HepG2 (cell line): ENCODE results near the gene IFT52. TPM values are rescaled to one million over a fixed set of nuclear protein-coding genes. Genes with fewer than 3 reads are reported as not detected.

ENCODE experiments used
- ASH2L ChIP-seq: fragments of 300-600, 200-600 bp; sonication (generic); IDR thresholded peaks from 2 replicates; pipeline ENCODE4 v1.7.0; 2017; ENCODE audit warnings: low read depth, mild to moderate bottlenecking, moderate library complexity, mixed read lengths, low read length; ENCODE audit not compliant: insufficient read length
- CREB1 ChIP-seq, 2 experiments: fragments of 450-650 bp in 1 of 2; IDR thresholded peaks; 2 replicates each; pipeline ENCODE4 v1.6.1; 2016 to 2017; ENCODE audit warnings: control low read depth in 1 of 2, mild to moderate bottlenecking in 1 of 2, missing compliant biosample characterization in 1 of 2, missing genetic modification characterization in 1 of 2
- GFI1 ChIP-seq: sonication (generic); formaldehyde crosslinking; IDR thresholded peaks from 2 replicates; pipeline ENCODE4 v1.5.0; 2020; ENCODE audit warnings: missing genetic modification reagents, mild to moderate bottlenecking, borderline replicate concordance
- MYC ChIP-seq: sonication (generic); formaldehyde crosslinking; IDR thresholded peaks from 2 replicates; pipeline ENCODE4 v1.9.0; 2021; ENCODE audit warnings: missing genetic modification reagents, borderline replicate concordance
- NCOA2 ChIP-seq: sonication (generic); formaldehyde crosslinking; IDR thresholded peaks from 2 replicates; pipeline ENCODE4 v1.8.0; 2022; ENCODE audit warnings: inconsistent platforms
- PHF20 ChIP-seq: sonication (generic); formaldehyde crosslinking; IDR thresholded peaks from 2 replicates; pipeline ENCODE4 v1.5.0; 2020; ENCODE audit warnings: mild to moderate bottlenecking, missing genetic modification reagents
- SSRP1 ChIP-seq: IDR thresholded peaks from 2 replicates; pipeline ENCODE4 v1.6.1; 2016; ENCODE audit warnings: control low read depth
- ZNF235 ChIP-seq: sonication (generic); formaldehyde crosslinking; IDR thresholded peaks from 2 replicates; pipeline ENCODE4 v1.8.1; 2023; ENCODE audit warnings: mild to moderate bottlenecking, missing genetic modification reagents, borderline replicate concordance
- ZNF331 ChIP-seq: sonication (generic); formaldehyde crosslinking; IDR thresholded peaks from 2 replicates; pipeline ENCODE4 v1.4.0; 2020; ENCODE audit warnings: missing genetic modification reagents
- ZNF543 ChIP-seq: sonication (generic); formaldehyde crosslinking; IDR thresholded peaks from 2 replicates; pipeline ENCODE4 v1.4.0; 2020; ENCODE audit warnings: mild to moderate bottlenecking, missing genetic modification reagents
- polyA plus RNA-seq, 8 experiments: library from polyadenylated mRNA; depleted of rRNA in 3 of 8; stranded (reverse) in 7 of 8; unstranded in 1 of 8; fragments of >200 nt; fragmentation: Illumina TruSeq in 4 of 8; extraction: Trizol in 4 of 8; gene quantifications; 2 replicates each; pipeline versions ENCODE4 v1.2.1 to v1.2.3, GENCODE V29; 2011 to 2016; ENCODE audit warnings: low read depth in 4 of 8, missing spikeins in 1 of 8, mixed read lengths in 1 of 8; ENCODE audit not compliant: insufficient read depth in 1 of 8
- total RNA-seq, 5 experiments: library from RNA; depleted of rRNA; stranded (reverse); fragments of >200 nt; fragmentation: Illumina TruSeq; extraction: Trizol; gene quantifications; 2 replicates each; pipeline ENCODE4 v1.2.3, GENCODE V29; 2016; ENCODE audit warnings: low read depth in 1 of 5
- TF ChIP-seq, protein P1 (sequence below): sonication (generic); formaldehyde crosslinking; IDR thresholded peaks from 2 replicates; pipeline ENCODE4 v1.4.0; 2020; ENCODE audit warnings: missing genetic modification reagents; ENCODE audit errors: not compliant biosample characterization
- TF ChIP-seq, protein P2 (sequence below): sonication (generic); formaldehyde crosslinking; IDR thresholded peaks from 2 replicates; pipeline ENCODE4 v1.4.0; 2020; ENCODE audit warnings: missing genetic modification reagents, borderline replicate concordance
- TF ChIP-seq, protein P3 (sequence below): sonication (generic); formaldehyde crosslinking; IDR thresholded peaks from 2 replicates; pipeline ENCODE4 v1.4.0; 2020; ENCODE audit warnings: missing genetic modification reagents
- TF ChIP-seq, protein P4 (sequence below): sonication (generic); formaldehyde crosslinking; IDR thresholded peaks from 2 replicates; pipeline ENCODE4 v1.4.0; 2020; ENCODE audit warnings: missing genetic modification reagents
- TF ChIP-seq, protein P5 (sequence below): sonication (generic); formaldehyde crosslinking; conservative IDR thresholded peaks from 2 replicates; pipeline ENCODE4 v1.5.0; 2020; ENCODE audit warnings: missing genetic modification reagents
- TF ChIP-seq, protein P6 (sequence below): sonication (generic); formaldehyde crosslinking; IDR thresholded peaks from 2 replicates; pipeline ENCODE4 v1.4.0; 2020; ENCODE audit warnings: missing genetic modification reagents
- TF ChIP-seq, protein P7 (sequence below): sonication (generic); formaldehyde crosslinking; IDR thresholded peaks from 2 replicates; pipeline ENCODE4 v1.4.0; 2020; ENCODE audit warnings: missing genetic modification reagents, low read depth, mild to moderate bottlenecking, borderline replicate concordance

IFT52 gene
- total and polyA plus RNA-seq, 2 of the 13 experiments (the other 11 are each of a cell fraction or from before 2014, with no cell fraction given) = 48.0 to 64.0 TPM

DNA sequence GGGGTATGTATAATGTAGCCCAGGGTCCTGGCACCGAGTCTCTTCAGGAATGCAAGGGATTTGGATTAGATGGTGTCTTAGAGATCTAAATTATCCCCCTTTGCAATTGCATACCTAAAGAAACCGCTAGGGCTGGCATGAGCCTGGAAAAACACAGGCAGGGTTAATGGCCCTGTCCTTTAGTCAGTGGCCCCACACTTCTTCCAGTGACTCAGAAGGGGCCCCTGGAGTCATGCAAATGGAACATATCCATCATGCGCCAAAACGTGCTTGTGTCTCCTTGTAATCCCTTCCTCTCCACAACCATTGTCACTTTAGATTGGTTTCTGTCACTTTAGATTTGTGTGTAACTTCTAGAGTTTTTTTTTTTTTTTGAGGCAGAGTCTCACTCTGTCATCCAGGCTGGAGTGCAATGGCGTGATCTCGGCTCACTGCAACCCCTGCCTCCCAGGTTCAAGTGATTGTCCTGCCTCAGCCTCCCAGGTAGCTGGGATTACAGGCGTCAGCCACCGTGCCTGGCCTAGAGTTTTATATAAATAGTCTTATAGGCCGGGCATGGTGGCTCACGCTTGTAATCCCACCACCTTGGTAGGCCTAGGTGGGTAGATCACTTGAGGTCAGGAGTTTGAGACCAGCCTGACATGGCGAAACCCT lies 67.5 kb downstream of the IFT52 start (continued):
- TF ChIP-seq, protein P1, sequence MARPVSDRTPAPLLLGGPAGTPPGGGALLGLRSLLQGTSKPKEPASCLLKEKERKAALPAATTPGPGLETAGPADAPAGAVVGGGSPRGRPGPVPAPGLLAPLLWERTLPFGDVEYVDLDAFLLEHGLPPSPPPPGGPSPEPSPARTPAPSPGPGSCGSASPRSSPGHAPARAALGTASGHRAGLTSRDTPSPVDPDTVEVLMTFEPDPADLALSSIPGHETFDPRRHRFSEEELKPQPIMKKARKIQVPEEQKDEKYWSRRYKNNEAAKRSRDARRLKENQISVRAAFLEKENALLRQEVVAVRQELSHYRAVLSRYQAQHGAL (CRISPR knock-in tag) = peak; percentile 36
- TF ChIP-seq ZNF543 (CRISPR knock-in tag) (no peak), ZNF331 (CRISPR knock-in tag) (no peak), GFI1 (CRISPR knock-in tag) (no peak), SSRP1 (CRISPR knock-in tag) (no peak), PHF20 (CRISPR knock-in tag) (no peak), MYC (CRISPR knock-in tag) (peak; percentile 2; the same call in 1 of the 2 replicates), CREB1 (IDR thresholded peaks at IDR 0.05) (no peak), CREB1 (CRISPR knock-in tag; IDR thresholded peaks at IDR 0.05) (no peak), ZNF235 (CRISPR knock-in tag) (no peak), ASH2L (no peak), NCOA2 (CRISPR knock-in tag) (no peak; the same call in 1 of the 2 replicates)
- TF ChIP-seq, protein P2, sequence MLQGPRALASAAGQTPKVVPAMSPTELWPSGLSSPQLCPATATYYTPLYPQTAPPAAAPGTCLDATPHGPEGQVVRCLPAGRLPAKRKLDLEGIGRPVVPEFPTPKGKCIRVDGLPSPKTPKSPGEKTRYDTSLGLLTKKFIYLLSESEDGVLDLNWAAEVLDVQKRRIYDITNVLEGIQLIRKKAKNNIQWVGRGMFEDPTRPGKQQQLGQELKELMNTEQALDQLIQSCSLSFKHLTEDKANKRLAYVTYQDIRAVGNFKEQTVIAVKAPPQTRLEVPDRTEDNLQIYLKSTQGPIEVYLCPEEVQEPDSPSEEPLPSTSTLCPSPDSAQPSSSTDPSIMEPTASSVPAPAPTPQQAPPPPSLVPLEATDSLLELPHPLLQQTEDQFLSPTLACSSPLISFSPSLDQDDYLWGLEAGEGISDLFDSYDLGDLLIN (CRISPR knock-in tag) = no peak
- TF ChIP-seq, protein P3, sequence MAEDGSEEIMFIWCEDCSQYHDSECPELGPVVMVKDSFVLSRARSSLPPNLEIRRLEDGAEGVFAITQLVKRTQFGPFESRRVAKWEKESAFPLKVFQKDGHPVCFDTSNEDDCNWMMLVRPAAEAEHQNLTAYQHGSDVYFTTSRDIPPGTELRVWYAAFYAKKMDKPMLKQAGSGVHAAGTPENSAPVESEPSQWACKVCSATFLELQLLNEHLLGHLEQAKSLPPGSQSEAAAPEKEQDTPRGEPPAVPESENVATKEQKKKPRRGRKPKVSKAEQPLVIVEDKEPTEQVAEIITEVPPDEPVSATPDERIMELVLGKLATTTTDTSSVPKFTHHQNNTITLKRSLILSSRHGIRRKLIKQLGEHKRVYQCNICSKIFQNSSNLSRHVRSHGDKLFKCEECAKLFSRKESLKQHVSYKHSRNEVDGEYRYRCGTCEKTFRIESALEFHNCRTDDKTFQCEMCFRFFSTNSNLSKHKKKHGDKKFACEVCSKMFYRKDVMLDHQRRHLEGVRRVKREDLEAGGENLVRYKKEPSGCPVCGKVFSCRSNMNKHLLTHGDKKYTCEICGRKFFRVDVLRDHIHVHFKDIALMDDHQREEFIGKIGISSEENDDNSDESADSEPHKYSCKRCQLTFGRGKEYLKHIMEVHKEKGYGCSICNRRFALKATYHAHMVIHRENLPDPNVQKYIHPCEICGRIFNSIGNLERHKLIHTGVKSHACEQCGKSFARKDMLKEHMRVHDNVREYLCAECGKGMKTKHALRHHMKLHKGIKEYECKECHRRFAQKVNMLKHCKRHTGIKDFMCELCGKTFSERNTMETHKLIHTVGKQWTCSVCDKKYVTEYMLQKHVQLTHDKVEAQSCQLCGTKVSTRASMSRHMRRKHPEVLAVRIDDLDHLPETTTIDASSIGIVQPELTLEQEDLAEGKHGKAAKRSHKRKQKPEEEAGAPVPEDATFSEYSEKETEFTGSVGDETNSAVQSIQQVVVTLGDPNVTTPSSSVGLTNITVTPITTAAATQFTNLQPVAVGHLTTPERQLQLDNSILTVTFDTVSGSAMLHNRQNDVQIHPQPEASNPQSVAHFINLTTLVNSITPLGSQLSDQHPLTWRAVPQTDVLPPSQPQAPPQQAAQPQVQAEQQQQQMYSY (CRISPR knock-in tag) = no peak; the same call in 1 of the 2 replicates
- TF ChIP-seq, protein P4, sequence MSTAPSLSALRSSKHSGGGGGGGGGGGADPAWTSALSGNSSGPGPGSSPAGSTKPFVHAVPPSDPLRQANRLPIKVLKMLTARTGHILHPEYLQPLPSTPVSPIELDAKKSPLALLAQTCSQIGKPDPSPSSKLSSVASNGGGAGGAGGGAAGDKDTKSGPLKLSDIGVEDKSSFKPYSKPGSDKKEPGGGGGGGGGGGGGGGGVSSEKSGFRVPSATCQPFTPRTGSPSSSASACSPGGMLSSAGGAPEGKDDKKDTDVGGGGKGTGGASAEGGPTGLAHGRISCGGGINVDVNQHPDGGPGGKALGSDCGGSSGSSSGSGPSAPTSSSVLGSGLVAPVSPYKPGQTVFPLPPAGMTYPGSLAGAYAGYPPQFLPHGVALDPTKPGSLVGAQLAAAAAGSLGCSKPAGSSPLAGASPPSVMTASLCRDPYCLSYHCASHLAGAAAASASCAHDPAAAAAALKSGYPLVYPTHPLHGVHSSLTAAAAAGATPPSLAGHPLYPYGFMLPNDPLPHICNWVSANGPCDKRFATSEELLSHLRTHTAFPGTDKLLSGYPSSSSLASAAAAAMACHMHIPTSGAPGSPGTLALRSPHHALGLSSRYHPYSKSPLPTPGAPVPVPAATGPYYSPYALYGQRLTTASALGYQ (CRISPR knock-in tag) = no peak
- TF ChIP-seq, protein P5, sequence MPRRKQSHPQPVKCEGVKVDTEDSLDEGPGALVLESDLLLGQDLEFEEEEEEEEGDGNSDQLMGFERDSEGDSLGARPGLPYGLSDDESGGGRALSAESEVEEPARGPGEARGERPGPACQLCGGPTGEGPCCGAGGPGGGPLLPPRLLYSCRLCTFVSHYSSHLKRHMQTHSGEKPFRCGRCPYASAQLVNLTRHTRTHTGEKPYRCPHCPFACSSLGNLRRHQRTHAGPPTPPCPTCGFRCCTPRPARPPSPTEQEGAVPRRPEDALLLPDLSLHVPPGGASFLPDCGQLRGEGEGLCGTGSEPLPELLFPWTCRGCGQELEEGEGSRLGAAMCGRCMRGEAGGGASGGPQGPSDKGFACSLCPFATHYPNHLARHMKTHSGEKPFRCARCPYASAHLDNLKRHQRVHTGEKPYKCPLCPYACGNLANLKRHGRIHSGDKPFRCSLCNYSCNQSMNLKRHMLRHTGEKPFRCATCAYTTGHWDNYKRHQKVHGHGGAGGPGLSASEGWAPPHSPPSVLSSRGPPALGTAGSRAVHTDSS (CRISPR knock-in tag) = no peak
- TF ChIP-seq, protein P6, sequence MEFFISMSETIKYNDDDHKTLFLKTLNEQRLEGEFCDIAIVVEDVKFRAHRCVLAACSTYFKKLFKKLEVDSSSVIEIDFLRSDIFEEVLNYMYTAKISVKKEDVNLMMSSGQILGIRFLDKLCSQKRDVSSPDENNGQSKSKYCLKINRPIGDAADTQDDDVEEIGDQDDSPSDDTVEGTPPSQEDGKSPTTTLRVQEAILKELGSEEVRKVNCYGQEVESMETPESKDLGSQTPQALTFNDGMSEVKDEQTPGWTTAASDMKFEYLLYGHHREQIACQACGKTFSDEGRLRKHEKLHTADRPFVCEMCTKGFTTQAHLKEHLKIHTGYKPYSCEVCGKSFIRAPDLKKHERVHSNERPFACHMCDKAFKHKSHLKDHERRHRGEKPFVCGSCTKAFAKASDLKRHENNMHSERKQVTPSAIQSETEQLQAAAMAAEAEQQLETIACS (CRISPR knock-in tag) = 0 out of 2 replicates have a peak, but pooled peaks have one; percentile 38
- TF ChIP-seq, protein P7, sequence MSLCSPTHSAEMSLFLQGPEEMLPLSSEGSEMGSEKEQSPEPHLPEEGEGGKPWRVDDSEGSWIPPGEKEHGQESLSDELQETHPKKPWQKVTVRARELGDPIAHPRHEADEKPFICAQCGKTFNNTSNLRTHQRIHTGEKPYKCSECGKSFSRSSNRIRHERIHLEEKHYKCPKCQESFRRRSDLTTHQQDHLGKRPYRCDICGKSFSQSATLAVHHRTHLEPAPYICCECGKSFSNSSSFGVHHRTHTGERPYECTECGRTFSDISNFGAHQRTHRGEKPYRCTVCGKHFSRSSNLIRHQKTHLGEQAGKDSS (CRISPR knock-in tag) = no peak
